Right renal cortex interstitium (tissue), 3 donors: ENCODE measurements around the gene MAL. TPM values are rescaled to one million over a fixed set of nuclear protein-coding genes. Genes with fewer than 3 reads are reported as not detected.

ENCODE experiments used
- DNase-seq, 3 donors: peaks; one replicate each; pipeline ENCODE4 v3.0.0-alpha.2; 2013; ENCODE audit warnings: low read depth in 3 of 3, low spot score in 2 of 3
- polyA plus RNA-seq, 3 donors: library from polyadenylated mRNA; unstranded; fragments of 120-200 nt; gene quantifications; one replicate each; pipeline ENCODE4 v1.2.1, GENCODE V29; 2013; ENCODE audit not compliant: insufficient read length in 3 of 3

Gene MAL
- 100 to 1,000 TPM; 306 to 365 (median 323) TPM for polyA plus RNA-seq

GRCh38 chr2:95025406-95026319 lies at the start of gene MAL:
MAL (plus strand) TSS chr2:95025708; CDS start chr2:95025793, 85 bp downstream.
- DNase-seq, result no peak

DNA sequence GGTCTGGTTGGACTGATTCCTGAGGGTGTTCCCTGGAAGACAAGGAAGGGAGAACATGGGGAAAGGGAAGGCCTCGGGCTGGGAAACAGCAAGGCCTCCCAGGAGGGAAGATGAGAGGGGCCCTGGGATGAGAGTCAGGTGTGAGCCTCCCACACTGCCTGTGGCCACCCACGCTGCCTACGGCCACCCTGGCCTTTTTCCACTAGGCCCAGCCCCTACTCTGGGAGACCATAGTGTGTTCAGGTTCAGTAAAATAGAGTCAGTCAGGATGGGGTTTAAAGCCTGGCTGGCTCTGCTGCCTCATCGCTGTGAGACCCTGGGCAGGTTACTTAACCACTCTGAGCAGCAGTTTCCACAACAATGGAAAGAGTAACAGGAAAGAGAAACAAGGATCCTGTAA lies 47.7 kb upstream of the MAL start:
- no peak for DNase-seq

DNA sequence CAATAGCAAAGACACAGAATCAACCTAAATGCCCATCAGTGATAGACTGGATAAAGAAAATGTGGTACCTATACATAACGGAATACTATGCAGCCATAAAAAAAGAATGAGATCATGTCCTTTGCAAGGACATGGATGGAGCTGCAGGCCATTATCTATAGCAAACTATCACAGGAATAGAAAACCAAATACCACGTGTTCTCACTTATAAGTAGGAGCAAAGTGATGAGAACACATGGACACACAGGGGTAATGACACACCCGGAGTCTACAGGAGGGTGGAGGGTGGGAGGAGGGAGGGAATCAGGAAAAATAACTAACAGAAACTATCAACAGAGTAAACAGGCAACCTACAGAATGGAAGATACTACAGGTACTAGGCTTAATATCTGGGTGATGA lies 46.6 kb upstream of the MAL start:
- DNase-seq, result no peak

GRCh38 chr2:94979406-94980375 lies 45.8 kb upstream of the MAL start:
- DNase-seq, result no peak

GRCh38 chr2:94980406-94980805 lies 45.1 kb upstream of the MAL start:
- DNase-seq, result no peak

DNA sequence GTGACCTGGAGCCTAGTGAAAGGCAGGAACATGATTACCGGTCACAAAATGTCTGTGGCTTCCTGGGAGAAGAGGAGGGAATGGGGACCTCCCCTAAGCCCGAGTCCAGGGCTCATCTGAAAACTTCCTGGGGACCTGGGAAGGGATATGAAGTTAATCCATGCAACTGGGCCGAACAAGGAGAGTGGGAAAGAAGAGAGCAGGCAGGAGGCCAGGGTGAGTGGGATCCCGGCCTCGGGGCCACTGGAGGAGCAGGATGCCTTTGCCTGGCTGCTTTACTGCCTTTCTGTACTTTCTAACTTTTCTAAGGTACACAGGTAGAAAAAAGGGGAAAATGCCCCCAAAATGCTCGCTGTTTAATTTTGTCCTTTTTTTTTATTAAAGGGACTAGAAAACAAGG lies 43.4 kb upstream of the MAL start:
- DNase-seq, result no peak

DNA sequence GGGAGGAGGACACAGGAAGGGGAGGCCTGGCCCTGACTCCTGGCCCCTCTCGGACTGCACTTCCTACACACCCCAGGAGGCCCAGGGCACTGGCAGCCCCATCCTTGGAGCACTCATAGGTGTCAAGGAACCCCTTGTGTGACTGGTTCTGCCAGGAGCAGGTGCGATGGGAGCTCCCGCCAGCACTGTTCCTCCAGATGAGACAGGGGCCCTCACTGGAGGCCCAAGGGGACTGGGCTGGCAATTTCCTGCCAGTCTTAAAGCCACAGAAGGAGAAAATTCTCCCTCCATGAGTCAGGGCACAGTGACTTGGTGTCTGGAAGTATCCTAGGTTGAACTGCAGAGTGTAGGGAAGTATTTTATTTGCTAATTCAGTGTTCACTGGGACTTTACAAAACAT lies 42.8 kb upstream of the MAL start:
- no peak for DNase-seq

DNA sequence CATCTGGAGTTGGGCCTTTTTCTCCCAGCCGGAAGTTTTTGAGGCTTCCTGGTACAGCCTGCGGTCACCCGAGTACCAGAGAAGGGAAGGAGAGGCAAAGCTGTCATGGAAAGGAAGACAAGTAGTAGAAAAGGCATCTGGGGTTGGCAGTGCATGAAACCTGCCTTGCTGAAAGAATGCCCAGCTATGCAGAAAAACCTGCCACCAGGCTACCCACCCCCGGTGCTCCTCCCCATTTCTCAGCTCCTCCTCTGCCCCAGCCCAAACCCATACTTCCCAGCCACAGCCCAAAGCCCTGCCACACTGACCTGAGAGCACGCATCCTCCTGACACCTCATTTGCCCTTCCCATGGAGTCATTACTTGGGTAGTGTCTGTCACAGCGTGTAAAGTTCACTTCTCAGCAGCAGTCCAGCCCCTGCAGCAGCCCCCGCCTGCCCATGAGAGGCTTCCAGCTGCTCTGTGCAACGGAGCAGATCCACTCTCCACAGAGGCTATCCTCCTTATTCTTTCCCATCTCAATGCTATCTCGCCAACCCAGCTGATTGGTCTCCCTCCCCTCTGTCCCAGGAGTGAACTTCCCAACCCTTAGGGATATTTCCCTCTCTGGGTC lies 40.4 kb upstream of the MAL start:
- DNase-seq, result no peak

GRCh38 chr2:94985636-94986035 lies 39.9 kb upstream of the MAL start:
- no peak for DNase-seq

GRCh38 chr2:94986392-94986963 lies 39.0 kb upstream of the MAL start:
- DNase-seq, result no peak

DNA sequence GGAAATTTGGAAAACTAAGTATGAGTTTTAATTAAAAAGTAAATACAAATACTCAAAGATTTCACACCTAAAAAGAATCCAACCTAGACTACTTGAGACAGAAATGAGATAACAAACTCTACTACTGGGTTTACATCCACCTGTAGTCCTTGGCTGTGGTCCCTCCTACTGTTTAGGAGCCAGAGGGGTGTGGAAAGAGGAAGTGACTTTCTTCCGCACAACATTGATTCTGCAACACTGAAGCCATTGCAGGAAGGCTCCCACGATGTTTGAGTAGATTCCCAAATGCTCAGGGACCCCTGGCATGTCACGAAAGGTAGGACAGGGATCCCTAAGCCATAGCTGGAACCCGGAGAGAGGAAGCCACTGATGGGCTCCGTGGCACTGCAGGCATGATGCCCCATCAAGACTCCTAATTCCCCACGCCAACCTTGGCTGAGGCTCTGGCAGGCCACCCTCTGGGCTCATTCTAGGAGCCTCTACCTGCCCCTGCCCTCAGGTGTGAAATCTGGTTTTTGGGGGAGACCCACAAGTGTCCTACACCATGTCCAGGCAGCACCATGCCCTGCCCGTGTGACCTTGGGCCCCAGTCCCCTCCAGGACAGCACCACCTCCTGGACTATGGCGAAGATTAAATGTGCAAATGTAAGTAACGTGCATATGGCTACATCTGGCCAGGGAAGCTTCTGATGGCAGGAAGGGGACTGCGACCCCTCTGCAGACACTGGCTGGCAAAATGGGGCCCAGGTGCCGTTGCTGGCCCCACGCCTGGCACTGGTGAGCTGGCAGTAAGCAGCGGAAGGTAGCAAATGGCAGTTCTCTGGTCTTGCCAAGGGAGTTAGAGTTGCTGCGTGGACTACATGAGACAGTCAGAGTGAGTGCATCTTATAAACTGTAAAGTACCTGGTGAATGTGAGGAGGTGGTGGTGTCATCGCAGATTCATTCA lies 38.2 kb upstream of the MAL start:
- DNase-seq, result no peak

DNA sequence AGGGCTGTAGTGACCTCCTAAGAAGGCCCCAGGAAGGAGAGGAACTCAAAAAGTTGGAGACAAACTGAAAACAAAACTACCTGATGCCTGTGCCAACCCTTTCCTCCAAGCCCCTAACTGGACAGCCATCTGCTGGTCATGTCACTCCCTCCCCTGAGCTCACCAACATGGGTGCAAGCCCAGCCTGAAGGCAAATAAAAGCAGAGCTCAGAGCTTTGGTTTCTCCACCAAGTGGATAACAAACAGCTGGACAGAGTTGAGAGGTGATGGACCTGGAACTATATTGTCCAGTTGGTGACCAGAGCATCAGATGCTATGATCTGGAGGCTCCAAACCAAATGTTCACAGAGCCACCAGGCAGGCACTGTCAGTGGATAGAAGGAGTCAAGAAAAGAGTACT lies 34.6 kb upstream of the MAL start:
- no peak for DNase-seq

- DNase-seq, result no peak
Observed at GRCh38 chr2:94992360-94992759, 33.1 kb upstream of the MAL start.

DNA sequence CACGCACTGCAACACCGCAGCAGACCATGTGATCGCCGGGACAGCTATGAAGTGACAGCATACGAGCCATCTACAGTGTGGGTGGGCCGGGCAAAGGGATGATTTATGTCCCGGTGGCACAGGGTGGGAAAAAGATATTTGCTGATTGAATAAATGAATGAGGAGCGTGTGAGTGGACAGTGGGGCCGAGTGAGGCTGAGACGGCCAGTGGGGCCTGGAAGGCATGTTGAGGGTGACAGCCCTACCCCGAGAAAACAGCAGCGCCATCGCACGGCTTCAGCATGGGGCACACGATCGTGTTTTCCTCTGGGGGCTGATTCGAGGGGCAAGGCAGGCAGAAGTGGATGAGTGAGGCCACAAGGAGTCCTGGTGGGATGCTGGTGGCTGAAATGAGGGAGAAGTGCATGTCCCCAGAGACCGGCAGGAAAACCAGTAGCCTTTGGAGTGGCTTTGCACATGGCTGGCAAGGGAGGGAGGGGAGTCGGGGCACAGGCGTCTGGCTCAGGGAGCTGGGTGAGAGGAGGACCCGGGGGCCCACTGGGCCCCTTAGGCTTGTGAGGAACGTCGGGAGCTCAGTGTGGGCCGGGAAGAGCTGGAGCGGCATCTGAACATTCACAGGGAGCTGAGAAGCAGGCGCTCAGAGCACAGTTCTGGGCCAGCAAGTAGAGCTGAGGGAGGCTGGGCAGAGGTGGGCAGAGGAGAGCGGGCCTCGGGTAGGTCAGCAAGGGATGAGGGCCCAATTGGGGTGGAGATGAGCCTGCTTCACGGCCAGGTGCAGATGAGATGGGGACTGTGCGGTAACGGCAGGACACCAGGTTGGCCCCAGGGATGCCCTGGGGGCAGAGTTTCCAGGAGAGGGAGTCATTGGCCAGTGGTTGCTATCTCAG lies 32.1 kb upstream of the MAL start:
- DNase-seq, result no peak

- DNase-seq, result no peak
Observed at GRCh38 chr2:94994063-94994913, 31.2 kb upstream of the MAL start.

DNA sequence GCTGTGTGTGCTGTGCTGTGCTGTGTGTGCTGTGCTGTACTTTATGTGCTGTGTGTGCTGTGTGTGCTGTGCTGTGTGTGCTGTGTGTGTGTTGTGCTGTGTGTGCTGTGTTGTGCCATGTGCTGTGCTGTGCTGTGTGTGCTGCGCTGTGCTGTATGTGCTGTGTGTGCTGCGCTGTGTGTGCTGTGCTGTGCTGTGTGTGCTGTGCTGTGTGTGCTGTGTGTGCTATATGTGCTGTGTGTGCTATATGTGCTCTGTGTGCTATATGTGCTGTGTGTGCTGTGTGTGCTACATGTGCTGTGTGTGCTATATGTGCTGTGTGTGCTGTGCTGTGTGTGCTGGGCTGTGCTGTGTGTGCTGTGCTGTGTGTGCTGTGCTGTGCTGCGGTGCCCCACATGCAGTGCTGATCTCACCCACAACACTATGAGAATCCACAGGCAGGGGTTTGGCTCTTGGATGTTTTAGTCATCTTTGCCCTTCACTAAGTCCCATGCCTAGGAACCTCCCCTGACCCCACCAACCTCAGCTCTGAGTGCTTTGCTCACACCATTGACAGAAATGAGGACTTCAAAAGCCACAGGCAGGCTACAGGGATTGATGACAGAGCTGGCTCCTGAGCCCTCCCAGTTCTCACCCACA lies 30.5 kb upstream of the MAL start:
- no peak for DNase-seq
